Measurements from ENCODE around the gene HMCN2.

- TF ChIP-seq POLR2A (IDR thresholded peaks at IDR 0.05) (no peak), CTCF (IDR thresholded peaks at IDR 0.05) (no peak)
Observed at GRCh38 chr9:130271473-130271872, 5.9 kb downstream of the HMCN2 start.
